ENCODE measurements around the gene SCLY. TPM values are rescaled to one million over a fixed set of nuclear protein-coding genes. Genes with fewer than 3 reads are reported as not detected.

Gene SCLY
- total and polyA plus RNA-seq, 4 donors: 7.8 to 16.1 (median 12.1) TPM

DNA sequence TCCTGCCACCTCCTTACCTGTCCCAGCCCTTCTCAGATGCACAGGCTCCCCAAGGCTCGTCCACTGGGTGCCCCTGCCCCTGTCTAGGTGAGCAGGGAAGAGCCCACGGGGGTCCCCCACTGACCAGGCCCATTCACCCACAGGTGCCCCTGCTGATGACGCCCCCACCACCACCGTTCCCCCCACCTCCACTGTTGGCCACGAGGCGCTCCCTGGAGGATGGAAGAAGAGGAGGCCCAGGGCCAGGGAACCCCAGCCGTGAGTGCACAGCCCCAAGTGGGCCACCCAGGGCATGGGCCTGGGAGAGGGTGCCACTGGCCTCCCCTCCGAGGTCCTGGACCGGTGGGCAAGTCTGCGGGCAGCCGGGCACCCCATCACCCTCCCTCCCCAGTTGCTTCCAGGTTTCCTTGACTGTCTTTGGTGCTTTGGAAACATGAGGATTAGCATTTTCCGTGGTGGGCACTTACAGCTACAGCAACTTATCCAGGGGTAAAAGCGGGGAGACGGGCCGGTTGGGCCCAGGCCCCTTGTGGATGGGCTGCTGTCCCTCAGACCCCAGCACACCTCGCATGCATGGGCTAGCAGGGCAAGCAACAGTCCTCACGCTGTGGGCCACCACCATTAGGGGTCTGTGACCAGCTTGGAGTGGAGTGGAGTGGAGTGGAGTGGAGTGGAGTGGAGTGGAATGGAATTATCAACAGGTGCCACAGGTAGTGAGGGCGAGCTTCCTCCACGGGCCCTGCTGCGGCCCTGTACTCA lies 64.5 kb downstream of the SCLY start:
- Histone ChIP-seq H3K27ac (ENCODE audit: low read depth in 1 of 2, low read length in 1 of 2) (no peak overlapping the region), H3K27me3 (ENCODE audit: control insufficient read depth in 3 of 3, insufficient read depth in 3 of 3, low read length in 2 of 3) (no peaks in the 10 kb centered on the region), H3K4me1 (ENCODE audit: control insufficient read depth in 5 of 5, insufficient read depth in 5 of 5, low read length in 5 of 5) (peaks cover 0 to 20% (median 4%) of the 10 kb centered on the region in 5 donors), H3K9me3 (ENCODE audit: control insufficient read depth in 4 of 4, insufficient read depth in 3 of 4, low read length in 3 of 4) (peaks cover 0 to 3% (median 0%) of the 10 kb centered on the region in 4 donors), H3K36me3 (ENCODE audit: control insufficient read depth in 4 of 4, insufficient read depth in 4 of 4, low read length in 4 of 4) (no peaks in the 10 kb centered on the region), H3K9ac (ENCODE audit: insufficient read depth in 1 of 2, low read length in 2 of 2) (no peak overlapping the region), H3K4me3 (no peak overlapping the region)
- TF ChIP-seq, protein P1, sequence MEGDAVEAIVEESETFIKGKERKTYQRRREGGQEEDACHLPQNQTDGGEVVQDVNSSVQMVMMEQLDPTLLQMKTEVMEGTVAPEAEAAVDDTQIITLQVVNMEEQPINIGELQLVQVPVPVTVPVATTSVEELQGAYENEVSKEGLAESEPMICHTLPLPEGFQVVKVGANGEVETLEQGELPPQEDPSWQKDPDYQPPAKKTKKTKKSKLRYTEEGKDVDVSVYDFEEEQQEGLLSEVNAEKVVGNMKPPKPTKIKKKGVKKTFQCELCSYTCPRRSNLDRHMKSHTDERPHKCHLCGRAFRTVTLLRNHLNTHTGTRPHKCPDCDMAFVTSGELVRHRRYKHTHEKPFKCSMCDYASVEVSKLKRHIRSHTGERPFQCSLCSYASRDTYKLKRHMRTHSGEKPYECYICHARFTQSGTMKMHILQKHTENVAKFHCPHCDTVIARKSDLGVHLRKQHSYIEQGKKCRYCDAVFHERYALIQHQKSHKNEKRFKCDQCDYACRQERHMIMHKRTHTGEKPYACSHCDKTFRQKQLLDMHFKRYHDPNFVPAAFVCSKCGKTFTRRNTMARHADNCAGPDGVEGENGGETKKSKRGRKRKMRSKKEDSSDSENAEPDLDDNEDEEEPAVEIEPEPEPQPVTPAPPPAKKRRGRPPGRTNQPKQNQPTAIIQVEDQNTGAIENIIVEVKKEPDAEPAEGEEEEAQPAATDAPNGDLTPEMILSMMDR (IDR thresholded peaks at IDR 0.05; ENCODE audit: control extremely low read depth, extremely low read depth): no peak
- ATAC-seq (ENCODE audit: insufficient read depth, low FRiP score): no peak
- no peak for DNase-seq
- WGBS, 2 donors: 85 to 90% methylated on average over 20 of the region's 20 CpGs

DNA sequence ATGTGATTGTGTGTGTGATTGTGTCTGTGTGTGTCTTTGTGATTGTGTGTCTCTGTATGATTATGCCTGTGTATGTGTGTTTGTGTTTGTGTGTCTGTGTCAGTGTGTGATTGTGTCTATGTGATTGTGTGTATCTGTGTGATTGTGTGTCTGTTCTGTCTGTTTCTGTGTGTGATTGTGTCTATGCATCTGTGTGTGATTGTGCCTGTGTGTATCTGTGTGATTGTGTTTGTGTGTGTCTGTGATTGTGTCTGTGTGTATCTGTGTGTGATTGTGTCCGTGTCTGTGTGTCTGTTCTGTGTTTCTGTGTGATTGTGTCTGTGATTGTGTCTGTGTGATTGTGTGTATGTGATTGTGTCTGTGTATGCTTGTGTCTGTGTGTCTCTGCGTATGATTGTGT lies 65.5 kb downstream of the SCLY start:
- H3K27ac ChIP-seq (ENCODE audit: low read depth in 1 of 2, low read length in 1 of 2): no peak overlapping the region
- H3K4me1 ChIP-seq (ENCODE audit: control insufficient read depth in 5 of 5, insufficient read depth in 5 of 5, low read length in 5 of 5): peaks cover 0 to 16% (median 4%) of the 10 kb centered on the region in 5 donors
- peak overlapping the region in 1 of 2 donors; percentile 74 for H3K9ac ChIP-seq (ENCODE audit: insufficient read depth in 1 of 2, low read length in 2 of 2)
- DNase-seq (no peak), ATAC-seq (ENCODE audit: insufficient read depth, low FRiP score) (no peak)
- WGBS, 2 donors: 96 to 100% methylated on average over 2 of the region's 2 CpGs
- H3K4me3 ChIP-seq: no peak overlapping the region
- no peaks in the 10 kb centered on the region for H3K36me3 ChIP-seq (ENCODE audit: control insufficient read depth in 4 of 4, insufficient read depth in 4 of 4, low read length in 4 of 4)
- peaks cover 0 to 3% (median 0%) of the 10 kb centered on the region in 4 donors for H3K9me3 ChIP-seq (ENCODE audit: control insufficient read depth in 4 of 4, insufficient read depth in 3 of 4, low read length in 3 of 4)
- TF ChIP-seq, protein P1 (IDR thresholded peaks at IDR 0.05; ENCODE audit: control extremely low read depth, extremely low read depth): no peak
- H3K27me3 ChIP-seq (ENCODE audit: control insufficient read depth in 3 of 3, insufficient read depth in 3 of 3, low read length in 2 of 3): no peaks in the 10 kb centered on the region

DNA sequence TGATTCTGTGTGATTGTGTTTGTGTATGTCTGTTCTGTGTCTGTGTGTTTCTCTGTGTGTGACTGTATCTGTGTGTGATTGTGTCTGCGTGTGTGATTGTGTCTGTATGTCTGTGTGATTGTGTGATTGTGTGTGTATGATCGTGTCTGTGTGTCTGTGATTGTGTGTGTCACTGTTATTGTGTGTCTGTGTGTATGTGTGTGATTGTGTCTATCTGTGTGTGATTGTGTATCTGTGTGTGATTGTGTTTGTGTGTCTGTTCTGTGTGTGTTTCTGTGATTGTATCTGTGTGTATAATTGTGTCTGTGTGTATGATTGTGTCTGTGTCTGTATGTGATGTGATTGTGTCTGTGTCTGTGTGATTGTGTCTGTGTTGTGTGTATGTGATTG lies 66.0 kb downstream of the SCLY start:
- peaks cover 0 to 3% (median 0%) of the 10 kb centered on the region in 4 donors for H3K9me3 ChIP-seq (ENCODE audit: control insufficient read depth in 4 of 4, insufficient read depth in 3 of 4, low read length in 3 of 4)
- 93 to 94% methylated on average over 2 of the region's 2 CpGs for WGBS, 2 donors
- peaks cover 0 to 16% (median 4%) of the 10 kb centered on the region in 5 donors for H3K4me1 ChIP-seq (ENCODE audit: control insufficient read depth in 5 of 5, insufficient read depth in 5 of 5, low read length in 5 of 5)

More for the DNA sequence above, 66.0 kb downstream of the SCLY start:
- ATAC-seq (ENCODE audit: insufficient read depth, low FRiP score) (no peak), DNase-seq (no peak)
- Histone ChIP-seq H3K27ac (ENCODE audit: low read depth in 1 of 2, low read length in 1 of 2) (no peak overlapping the region), H3K9ac (ENCODE audit: insufficient read depth in 1 of 2, low read length in 2 of 2) (peak overlapping the region in 1 of 2 donors; percentile 74), H3K36me3 (ENCODE audit: control insufficient read depth in 4 of 4, insufficient read depth in 4 of 4, low read length in 4 of 4) (no peaks in the 10 kb centered on the region), H3K27me3 (ENCODE audit: control insufficient read depth in 3 of 3, insufficient read depth in 3 of 3, low read length in 2 of 3) (no peaks in the 10 kb centered on the region), H3K4me3 (no peak overlapping the region)
- TF ChIP-seq, protein P1 (IDR thresholded peaks at IDR 0.05; ENCODE audit: control extremely low read depth, extremely low read depth): no peak
